ENCODE results near the gene S100A5.
"Not testable (repeated sequence)": the region's sequence is repeated elsewhere in the genome, so short reads cannot be mapped to it uniquely, and the experiment has no call there.

The S100A5 gene

DNA sequence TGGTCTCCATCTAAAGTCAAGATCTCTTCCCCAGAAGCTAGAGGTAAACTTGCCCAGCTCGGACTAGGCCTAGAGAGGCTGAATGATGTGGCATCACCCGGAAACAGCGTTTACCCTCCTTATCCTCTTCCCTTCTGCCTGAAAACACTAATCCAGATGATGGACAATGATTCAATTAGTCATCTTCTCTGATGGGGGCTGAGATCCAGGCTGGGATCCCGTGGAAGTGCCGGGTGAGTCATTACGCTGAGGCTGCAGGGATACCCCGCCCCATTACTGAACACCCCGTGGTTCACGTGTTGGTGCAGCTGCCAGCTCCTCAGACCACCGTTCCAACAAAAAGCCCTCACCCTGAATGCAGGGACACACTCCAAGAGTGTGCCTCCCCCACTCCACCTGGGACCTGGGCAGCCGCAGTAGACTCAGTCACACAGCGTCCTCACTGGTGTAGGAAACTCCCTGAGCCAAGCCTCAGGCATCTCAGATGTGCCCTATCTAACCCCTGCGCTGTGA lies 7.0 kb downstream of the S100A5 start:
- DNase-seq (ENCODE audit: low spot score): peak; percentile 82

DNA sequence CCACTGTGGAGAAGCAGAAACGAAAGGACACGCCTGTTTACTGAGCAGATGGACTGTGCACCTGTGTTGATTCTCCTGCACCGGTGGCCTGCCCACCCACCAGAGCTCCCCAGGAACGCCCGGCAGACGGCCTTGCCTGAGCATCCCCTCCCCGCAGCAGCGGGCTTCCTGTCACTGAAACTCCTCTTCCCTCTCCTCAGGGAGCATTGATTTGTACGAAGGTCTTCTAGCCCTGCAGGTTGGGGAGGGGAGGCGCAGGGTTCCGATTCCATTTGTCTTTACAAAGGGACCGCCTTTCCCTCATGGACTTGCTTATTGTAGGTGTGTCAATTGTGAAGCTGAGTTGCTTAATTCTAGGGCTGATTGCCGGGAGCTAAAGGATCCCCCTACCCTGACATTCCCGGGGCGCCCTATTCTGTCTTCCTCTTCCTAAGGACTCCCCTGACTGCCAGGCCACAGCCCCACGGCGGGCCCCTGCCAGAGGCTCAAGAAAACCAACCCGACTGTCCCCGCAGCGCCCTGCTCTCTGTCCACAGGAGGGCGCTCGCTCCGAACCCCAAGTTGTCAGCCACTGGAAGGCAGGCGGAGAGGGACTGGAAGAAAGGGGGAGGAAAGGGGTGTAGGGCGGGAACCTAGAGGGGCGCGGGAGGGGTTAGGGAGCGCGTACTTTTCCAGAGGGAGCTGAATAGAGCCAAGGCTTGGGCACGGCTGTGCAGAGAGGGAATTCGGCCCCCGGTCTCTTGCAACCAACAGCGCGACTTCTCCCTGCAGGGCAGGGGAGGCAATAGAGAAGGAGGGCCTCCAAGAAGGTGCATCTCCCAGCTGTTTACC lies 7.8 kb downstream of the S100A5 start:
- DNase-seq (ENCODE audit: low spot score): peak; percentile 60

DNA sequence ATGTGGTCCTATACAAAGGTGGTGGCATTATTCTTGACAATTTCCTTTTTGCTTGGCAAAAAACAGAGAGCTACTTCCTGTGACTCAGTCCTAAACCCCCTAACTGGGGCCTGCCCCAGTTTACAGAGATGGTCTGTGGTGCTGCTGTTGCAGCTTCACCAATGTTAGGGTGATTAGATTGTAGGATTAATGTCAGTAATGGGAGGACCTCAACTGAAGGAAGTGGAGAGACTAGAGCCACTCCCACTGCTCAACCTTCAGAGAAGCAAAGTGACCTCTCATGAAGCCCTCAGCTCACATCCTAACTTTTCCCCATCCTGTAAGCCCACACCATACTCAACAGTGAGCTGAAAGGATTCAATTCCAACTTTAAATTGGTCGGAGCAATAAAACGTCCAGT lies 8.6 kb downstream of the S100A5 start:
- DNase-seq (ENCODE audit: low spot score): no peak

DNA sequence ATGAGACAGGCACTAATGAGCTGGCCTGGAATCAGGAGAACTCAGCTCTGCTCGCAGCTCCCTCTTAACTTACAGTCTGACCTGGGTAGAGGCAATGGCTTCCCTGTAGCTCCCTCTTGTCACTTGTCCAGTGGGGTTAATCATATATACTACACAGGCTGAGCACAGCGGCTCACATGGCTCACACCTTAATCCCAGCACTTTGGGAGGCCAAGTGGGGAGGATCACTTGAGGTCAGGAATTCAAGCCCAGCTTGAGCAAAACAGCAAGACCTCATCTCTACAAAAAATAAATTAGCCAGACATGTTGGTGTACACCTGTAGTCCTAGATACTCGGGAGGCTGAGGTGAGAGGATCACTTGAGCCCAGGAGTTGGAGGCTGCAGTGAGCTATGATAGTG lies 9.1 kb downstream of the S100A5 start:
- no peak for DNase-seq (ENCODE audit: low spot score)

DNA sequence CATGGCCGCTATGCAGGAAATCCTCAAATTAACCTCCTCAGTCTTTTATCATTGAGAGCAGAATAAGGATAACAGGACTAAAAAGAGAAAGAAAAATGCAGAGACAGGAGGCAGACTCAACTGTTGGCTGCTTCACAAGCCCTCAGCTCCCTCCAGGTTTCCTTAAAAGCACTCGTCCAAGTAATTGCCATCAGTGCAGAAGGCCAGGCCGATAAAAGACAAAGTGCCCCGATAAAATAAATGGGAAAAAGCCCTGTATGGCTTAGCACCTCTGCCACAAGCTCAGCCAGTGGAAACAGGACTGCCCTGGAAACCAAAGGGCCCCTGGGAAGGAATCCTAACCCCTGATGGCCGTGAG lies 13.1 kb downstream of the S100A5 start:
- DNase-seq (ENCODE audit: low spot score): no peak

DNA sequence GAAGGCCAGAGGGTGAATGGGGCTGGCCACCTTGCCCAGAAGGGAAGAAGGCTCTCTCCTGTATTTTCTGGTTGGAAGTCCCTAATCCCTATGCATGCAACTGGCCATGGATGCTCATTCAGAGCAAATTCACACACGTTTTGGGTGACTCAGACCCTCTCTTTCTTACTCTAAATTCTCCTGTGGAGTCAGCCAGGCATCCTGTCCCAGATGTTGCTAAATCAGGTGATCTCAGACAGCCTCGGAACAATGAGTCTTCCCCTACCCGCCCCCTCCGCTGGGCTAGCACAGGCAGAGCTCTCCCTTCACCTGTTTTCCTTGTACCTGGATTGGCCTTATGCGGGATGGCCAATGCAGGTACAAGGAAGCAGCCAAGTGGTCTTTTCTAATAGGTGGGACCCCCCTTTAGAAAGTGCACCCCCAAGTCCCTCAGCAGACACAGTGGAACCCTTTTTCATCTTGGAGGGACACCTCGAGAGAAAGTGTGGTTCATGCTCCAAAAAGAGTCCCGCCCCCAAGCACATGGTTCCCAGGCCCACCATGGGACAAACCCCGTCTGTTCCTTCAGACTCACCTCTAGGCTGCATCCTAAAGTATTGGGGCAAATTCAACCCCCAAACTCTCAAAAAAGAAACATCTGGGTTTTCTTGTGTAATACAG lies 13.6 kb downstream of the S100A5 start:
- DNase-seq (ENCODE audit: low spot score): no peak

DNA sequence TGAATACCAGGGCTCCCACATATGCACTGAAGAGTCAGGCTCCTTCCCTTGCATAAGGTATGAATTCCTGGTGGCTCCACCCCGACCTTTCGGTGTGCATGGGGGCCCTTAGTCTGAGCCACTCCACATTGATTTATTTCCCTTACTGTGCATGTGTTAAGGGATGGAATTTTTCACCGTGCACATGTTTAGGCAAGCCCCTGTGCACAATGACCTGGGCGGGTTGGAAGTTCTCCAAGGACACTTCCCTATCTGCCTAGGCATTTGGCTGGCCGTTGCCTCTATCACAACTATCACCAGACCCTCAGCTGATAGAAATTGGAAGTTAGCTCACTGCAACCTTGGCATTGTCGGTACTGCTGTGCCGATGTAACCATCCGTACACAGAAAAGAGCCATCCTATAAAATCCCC lies 14.6 kb downstream of the S100A5 start:
- peak; percentile 57 for DNase-seq (ENCODE audit: low spot score)

DNA sequence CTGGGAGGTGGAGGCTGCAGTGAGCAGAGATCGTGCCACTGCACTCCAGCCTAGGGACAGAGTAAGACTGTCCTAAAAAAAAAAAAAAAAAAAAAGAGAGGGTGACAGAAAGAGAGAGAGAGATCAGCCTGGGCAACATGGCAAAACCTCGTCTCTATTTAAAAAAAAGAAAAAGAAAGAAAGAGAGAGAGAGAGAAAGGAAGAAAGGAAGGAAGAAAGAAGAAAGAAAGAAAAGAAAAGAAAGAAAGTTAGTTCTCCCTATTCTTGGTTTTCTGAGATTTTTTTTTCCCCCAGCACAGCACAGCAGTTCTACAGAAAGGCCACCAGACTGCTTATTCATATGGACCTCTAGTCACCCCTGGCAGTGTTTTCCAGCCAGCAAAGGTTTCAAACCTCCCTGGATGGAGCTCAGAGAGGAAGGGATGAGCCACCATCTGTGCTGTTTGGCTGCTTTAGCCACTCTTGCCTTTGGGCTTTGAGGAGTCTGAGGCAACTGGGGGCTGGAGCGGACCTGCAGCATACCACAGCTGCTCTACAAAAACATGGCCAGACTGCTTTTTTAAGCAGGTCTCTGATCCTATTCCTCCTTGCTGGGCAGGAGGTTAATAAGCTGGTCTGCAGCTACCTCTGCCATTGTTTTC lies 15.5 kb downstream of the S100A5 start:
- no peak for DNase-seq (ENCODE audit: low spot score)

DNA sequence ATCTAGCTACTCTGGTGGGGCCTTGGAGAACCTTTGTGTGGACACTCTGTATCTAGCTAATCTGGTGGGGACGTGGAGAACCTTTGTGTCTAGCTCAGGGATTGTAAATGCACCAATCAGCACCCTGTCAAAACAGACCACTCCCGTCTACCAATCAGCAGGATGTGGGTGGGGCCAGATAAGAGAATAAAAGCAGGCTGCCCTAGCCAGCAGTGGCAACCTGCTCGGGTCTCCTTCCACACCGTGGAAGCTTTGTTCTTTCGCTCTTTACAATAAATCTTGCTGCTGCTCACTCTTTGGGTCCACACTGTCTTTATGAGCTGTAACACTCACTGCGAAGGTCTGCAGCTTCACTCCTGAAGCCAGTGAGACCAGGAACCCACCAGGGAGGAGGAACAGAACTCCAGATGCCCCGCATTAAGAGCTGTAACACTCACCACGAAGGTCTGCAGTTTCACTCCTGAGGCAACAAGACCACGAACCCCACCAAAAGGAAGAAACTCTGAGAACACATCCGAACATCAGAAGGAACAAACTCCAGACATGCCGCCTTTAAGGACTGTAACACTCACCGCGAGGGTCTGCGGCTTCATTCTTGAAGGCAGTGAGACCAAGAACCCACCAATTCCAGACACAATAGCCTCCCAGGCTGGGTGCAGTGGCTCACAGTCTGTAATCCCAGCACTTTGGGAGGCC lies 18.2 kb downstream of the S100A5 start:
- not testable (repeated sequence) for DNase-seq (ENCODE audit: low spot score)

DNA sequence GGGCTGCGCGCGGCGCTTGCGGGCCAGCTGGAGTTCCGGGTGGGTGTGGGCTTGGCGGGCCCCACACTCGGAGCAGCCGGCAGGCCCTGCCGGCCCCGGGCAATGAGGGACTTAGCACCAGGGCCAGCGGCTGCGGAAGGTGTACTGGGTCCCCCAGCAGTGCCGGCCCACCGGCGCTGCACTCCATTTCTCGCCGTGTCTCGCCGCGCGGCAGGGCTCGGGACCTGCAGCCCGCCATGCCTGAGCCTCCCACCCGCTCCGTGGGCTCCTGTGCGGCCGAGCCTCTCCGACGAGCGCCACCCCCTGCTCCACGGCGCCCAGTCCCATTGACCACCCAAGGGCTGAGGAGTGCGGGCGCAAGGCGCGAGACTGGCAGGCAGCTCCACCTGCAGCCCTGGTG lies 18.9 kb downstream of the S100A5 start:
- not testable (repeated sequence) for DNase-seq (ENCODE audit: low spot score)

DNA sequence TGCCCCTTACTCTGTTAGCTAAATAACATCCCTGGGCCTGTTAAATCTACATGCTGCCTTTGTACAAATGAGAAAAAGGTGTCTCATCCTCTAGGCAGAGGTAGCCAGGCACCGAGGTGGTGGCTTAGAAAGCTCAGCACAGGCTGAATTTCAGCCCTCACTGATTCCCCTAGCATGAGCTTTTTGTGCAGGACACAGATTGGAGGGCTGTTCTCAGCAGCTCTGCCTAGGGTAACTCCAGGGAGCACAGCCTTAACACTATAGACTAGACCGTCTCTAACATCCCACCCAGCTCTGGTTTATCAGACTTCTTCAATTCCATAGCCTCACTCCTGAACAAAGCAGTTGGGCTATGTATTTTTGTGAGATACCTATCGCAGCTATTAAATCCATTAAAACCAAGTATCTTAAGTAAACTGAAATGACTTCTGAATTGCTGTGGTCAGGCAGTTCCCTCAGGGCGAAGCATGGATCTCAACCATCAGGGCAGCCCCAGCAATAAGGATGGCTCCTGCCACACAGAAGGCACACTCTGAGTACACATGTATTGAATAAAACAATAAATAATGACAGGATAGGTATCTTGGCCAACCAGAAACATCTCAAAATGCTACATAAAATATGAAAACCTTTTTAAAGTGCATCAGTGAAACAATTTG lies 19.8 kb downstream of the S100A5 start:
- no peak for DNase-seq (ENCODE audit: low spot score)

DNA sequence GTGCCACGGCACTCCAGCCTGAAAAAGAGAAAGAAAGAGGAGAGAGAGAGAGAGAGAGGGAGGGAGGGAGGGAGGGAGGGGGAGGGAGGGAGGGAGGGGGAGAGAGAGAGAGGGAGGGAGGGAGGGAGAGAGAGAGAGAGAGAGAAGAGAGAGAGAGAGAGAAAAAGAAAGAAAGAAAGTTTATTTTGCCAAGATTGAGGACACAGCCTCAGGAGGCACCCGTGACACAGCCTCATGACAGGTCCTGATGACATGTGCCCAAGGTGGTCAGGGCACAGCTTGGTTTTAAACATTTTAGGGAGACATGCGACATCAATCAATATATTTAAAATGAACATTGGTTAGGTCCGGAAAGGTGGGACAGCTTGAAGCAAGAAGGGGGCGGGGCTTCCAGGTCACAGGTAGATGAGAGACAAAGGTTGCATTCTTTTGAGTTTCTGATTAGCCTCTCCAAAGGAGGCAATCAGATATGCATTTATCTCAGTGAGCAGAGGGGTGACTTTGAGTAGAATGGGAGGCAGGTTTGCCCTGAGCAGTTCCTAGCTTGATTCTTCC lies 20.5 kb downstream of the S100A5 start:
- peak; percentile 46 for DNase-seq (ENCODE audit: low spot score)

DNA sequence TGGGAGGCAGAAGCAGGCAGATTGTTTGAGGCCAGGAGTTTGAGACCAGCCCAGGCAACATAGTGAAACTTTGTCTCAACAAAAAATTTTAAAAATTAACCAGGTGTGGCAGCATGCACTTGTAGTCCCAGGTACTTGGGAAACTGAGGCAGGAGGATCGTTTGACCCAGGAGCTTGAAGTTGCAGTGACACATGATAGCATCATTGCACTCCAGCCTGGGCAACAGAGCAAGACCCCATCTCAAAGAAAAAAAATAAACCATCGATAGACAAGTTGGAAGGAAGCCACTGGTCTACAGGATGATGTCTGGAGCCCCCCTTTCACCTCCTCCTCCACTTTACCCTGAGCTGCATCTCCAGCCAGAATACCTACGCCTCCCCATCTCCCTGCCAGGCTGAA lies 21.5 kb downstream of the S100A5 start:
- DNase-seq (ENCODE audit: low spot score): no peak

DNA sequence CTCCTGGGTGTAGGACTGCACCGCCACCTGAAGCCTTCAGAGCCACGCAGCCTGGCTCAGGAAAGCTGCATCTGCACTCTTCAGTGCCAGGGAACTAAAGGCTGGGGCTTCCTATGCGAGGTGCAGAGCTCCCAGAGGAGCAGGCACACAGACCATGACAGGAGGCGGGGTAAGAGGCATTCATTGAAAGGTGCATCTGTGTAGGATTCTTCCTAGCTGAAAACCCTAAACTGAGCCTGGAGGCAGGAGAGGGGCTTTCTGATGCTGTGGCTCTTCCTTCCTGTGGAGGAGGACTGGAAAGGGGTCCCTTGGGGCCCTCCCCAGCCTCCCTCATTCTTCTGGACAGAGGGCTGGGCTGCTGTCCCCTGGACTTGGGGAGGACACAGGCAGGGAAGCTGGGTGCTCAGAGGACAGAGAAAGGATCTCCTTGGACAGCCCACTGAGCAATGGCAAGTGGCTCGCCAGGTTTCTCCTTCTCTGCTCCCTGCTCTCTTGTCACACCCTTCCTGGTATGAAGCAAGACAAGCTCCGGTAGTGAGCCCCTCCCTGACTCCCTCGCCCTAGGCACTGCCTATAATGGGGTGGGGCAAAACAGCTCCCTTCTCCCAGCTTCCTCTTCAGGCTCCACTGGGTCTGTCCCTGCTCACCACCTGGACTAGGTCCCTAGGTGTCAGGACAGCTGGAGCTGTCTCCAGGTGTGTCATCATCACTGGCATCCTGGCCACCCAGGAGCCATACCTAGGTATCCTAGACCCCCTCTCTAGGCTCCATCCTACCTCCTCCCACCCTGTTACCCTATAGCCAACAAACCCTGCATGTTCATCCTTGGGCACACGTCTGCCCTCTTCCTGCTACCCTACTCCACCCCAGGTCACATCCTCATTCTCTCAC lies 25.0 kb downstream of the S100A5 start:
- peak; percentile 93 for DNase-seq (ENCODE audit: low spot score)

DNA sequence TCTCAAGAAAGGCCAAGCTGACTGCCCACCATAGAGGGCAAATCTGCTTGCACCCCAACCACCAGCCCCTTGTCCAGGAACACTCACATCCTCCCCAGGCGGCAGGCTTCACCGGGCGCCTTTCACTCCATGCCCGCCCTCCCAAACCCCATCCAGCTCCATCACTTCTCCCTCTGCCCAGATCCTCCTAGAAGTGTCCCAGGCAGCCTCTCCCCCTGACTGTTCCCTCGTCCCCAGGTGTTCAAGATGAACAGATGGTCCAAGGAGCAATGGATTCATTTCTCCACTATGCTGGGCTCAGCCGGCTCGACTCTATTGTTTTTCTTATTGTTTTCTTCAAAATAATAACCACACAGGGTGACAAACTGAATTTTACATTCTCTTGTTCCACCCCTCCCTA lies 27.1 kb downstream of the S100A5 start:
- DNase-seq (ENCODE audit: low spot score): no peak

DNA sequence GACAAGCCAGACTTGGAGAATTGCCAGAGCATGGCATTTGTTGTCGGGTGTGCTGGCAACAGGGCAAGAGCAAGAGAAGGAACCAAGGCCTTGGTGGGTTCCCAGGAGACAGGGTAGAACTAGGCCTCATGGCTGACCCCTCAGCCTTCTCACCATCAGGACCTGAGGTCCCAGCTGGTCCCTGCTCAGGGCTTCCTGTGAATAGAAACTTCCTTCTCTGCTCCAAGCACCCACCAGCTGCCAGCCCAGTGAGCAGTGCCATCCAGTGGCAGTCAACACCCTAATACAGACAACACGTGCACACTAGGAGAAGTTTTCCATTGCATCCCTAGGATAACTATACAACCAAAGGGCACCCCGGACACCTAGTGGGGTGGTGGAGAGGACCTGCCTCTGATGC lies 27.7 kb downstream of the S100A5 start:
- no peak for DNase-seq (ENCODE audit: low spot score)

DNA sequence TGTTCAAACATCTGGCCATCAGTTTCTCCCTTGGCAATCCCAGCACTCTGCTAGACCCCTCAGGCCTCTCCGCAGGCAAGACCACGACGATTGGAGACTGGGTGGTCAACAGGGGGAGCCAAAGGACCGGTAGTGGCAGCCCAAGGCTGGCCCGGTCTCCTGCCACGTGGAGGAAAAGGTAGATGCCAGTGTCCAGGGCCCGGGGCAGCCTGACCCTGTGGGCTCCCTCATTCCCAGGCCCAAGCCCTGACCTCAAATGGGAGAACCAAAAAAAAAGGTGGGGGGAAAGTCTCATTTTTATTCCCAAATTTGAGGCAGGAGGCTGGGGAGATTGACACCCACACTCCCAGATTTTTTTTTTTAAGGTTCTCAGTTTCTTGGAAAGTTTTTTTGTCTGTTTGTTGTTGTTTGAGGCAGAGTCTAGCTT lies 29.7 kb downstream of the S100A5 start:
- DNase-seq (ENCODE audit: low spot score): peak; percentile 89

DNA sequence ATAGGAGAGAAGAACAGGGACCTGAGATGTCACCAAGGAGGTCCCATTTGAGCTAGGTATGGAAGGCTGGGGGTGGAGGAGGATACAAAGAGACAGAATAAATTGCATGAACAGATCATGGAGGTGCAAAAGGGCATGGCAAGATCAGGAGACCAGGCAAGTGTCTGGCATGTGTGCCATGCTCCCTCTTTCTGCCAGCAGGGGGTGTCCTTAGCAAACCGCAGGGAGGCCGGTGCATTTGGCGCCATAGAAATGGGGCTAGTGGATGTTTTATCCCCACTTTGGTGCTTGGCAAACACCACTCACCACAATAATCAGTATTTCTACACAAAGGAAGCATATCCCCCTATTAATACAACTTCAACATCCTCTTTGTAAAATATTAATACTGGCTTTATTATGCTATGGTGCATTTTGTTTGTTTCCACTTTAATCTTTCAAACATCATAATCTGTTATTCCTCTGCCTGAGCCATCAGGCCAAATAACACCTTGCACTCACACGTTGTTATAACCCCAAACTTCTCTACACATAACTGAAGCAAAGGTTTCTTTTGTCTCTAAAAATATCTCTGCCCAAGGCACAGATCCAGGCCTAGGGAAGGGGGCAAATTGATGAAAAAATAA lies 30.9 kb downstream of the S100A5 start:
- no peak for DNase-seq (ENCODE audit: low spot score)

DNA sequence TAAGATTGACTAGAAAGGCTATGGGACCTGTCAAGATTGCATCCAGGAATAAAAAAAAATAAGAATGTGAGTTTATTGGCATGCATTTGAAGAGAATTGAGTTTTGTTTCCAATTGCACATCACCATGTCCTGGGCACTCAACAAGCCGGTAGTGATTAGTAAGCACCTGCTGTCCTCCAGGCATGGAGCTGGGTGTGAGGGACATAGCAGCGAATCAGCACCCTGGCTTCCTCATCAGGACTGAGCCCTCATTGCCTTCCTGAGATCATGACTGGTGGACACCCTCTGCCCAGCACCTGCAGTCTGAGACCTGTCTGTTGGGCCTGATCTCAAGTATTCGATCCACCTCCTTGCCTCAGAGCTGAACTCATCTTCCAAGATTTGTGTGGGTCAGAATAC lies 31.7 kb downstream of the S100A5 start:
- DNase-seq (ENCODE audit: low spot score): no peak
